ENCODE results near the gene FAM193B. TPM values are rescaled to one million over a fixed set of nuclear protein-coding genes. Genes with fewer than 3 reads are reported as not detected.
A peak's percentile ranks its signal among the peaks of the same experiment; 100 is the strongest.

The FAM193B gene
- total and polyA plus RNA-seq, 4 donors: 14.3 to 31.8 (median 15.8) TPM

GRCh38 chr5:177601126-177601525 is 46.8 kb upstream of the FAM193B start:
- WGBS: 96% methylated on average over 11 of the region's 11 CpGs
- Histone ChIP-seq H3K27me3 (ENCODE audit: control insufficient read depth in 4 of 4, insufficient read depth in 4 of 4, low read length in 3 of 4) (no peaks in the 10 kb centered on the region), H3K4me1 (ENCODE audit: control insufficient read depth in 4 of 4, insufficient read depth in 4 of 4, low read length in 3 of 4) (peaks cover 0 to 19% (median 10%) of the 10 kb centered on the region in 4 donors), H3K9ac (ENCODE audit: low read depth in 1 of 2, low read length in 2 of 2) (no peak overlapping the region), H3K36me3 (ENCODE audit: control insufficient read depth in 4 of 4, insufficient read depth in 3 of 4, low read depth in 1 of 4, low read length in 3 of 4) (peaks cover 0 to 13% (median 4%) of the 10 kb centered on the region in 4 donors), H3K9me3 (ENCODE audit: control insufficient read depth in 4 of 4, low read length in 3 of 4) (no peaks in the 10 kb centered on the region), H3K27ac (ENCODE audit: low read depth in 1 of 2, low read length in 2 of 2) (no peak overlapping the region), H3K4me3 (ENCODE audit: low read depth in 1 of 3, low read length in 3 of 3) (no peak overlapping the region)
- DNase-seq (ENCODE audit: low spot score): no peak
- TF ChIP-seq SP1 (IDR thresholded peaks at IDR 0.05) (no peak), FOXA1 (IDR thresholded peaks at IDR 0.05) (no peak), YY1 (IDR thresholded peaks at IDR 0.05) (no peak)

GRCh38 chr5:177600508-177601018 is 46.2 kb upstream of the FAM193B start:
- peaks cover 2 to 16% (median 8%) of the 10 kb centered on the region in 4 donors for H3K36me3 ChIP-seq (ENCODE audit: control insufficient read depth in 4 of 4, insufficient read depth in 3 of 4, low read depth in 1 of 4, low read length in 3 of 4)
- peak overlapping the region; percentile 80 to 81 for H3K9ac ChIP-seq (ENCODE audit: low read depth in 1 of 2, low read length in 2 of 2)
- peak overlapping the region; percentile 83 to 99 (median 87) for H3K4me3 ChIP-seq (ENCODE audit: low read depth in 1 of 3, low read length in 3 of 3)
- TF ChIP-seq NR2F2 (IDR thresholded peaks at IDR 0.05) (no peak), RAD21 (IDR thresholded peaks at IDR 0.05) (no peak), ATF3 (IDR thresholded peaks at IDR 0.05) (no peak), TAF1 (conservative IDR thresholded peaks at IDR 0.05) (no peak), SP1 (IDR thresholded peaks at IDR 0.05) (no peak), MAX (IDR thresholded peaks at IDR 0.05) (no peak), JUND (IDR thresholded peaks at IDR 0.05) (no peak), HNF4G (IDR thresholded peaks at IDR 0.05) (no peak), ZBTB33 (IDR thresholded peaks at IDR 0.05) (no peak), EGR1 (IDR thresholded peaks at IDR 0.05; ENCODE audit: low read depth in 2 of 2) (no peak), HNF4A (conservative IDR thresholded peaks at IDR 0.05) (no peak), RXRA (IDR thresholded peaks at IDR 0.05) (no peak), YY1 (IDR thresholded peaks at IDR 0.05) (no peak), FOXA1 (IDR thresholded peaks at IDR 0.05) (no peak), REST (IDR thresholded peaks at IDR 0.05) (no peak)
- H3K4me1 ChIP-seq (ENCODE audit: control insufficient read depth in 4 of 4, insufficient read depth in 4 of 4, low read length in 3 of 4): peaks cover 0 to 19% (median 10%) of the 10 kb centered on the region in 4 donors
- peak overlapping the region; percentile 38 to 79 for H3K27ac ChIP-seq (ENCODE audit: low read depth in 1 of 2, low read length in 2 of 2)
- no peaks in the 10 kb centered on the region for H3K9me3 ChIP-seq (ENCODE audit: control insufficient read depth in 4 of 4, low read length in 3 of 4)
- DNase-seq (ENCODE audit: low spot score): no peak
- H3K27me3 ChIP-seq (ENCODE audit: control insufficient read depth in 4 of 4, insufficient read depth in 4 of 4, low read length in 3 of 4): no peaks in the 10 kb centered on the region
- WGBS: 7% methylated on average over 16 of the region's 16 CpGs
